Measurements from ENCODE around the gene NDUFB2. TPM values are rescaled to one million over a fixed set of nuclear protein-coding genes. Genes with fewer than 3 reads are reported as not detected.
"Not testable (repeated sequence)": the region's sequence is repeated elsewhere in the genome, so short reads cannot be mapped to it uniquely, and the experiment has no call there.

The NDUFB2 gene
- total and polyA plus RNA-seq, 2 of the 13 experiments (the other 11 are each of a cell fraction or from before 2014, with no cell fraction given): 206 to 221 TPM

GRCh38 chr7:140661124-140661523 is 35.4 kb upstream of the NDUFB2 start:
- CTCF ChIA-PET (ENCODE audit: low intra/inter-chr PET ratio, low total read pairs): no interaction called here
- no TSS peak for BruUV-seq (replicated peaks)
- in situ Hi-C loops (cut with HindIII; ENCODE audit: extremely low pct_ligation_motif_present, low pct_unique_long_range_greater_than_20kb): no loop called here
- WGBS (ENCODE audit: low lambda C conversion rate): 1% methylated on average over 2 of the region's 2 CpGs
- FAIRE-seq (no peak), DNase-seq (ENCODE audit: low spot score) (no peak), ATAC-seq (peak; percentile 33; the same call in 1 of the 3 replicates)
- H3K4me2 ChIP-seq (ENCODE audit: low read depth, low read length): peak overlapping the region; percentile 45
- no peak overlapping the region for H3K27ac ChIP-seq (ENCODE audit: extremely low read length, insufficient read depth, low read length)
- intact Hi-C loops (cut with micrococcal nuclease; ENCODE audit: unreplicated experiment): no loop called here
- H3K36me3 ChIP-seq (replicated peaks in 1 of 2; ENCODE audit: control insufficient read depth in 1 of 2, insufficient read depth in 2 of 2, low read length in 2 of 2): no peaks in the 10 kb centered on the region
- POLR2A ChIA-PET: no interaction called here
- no peak overlapping the region for H3K9ac ChIP-seq (ENCODE audit: insufficient read depth, low read depth, low read length)
- TF ChIP-seq TAF15 (IDR thresholded peaks at IDR 0.05; ENCODE audit: low read depth, low read length, poor library complexity, severe bottlenecking) (no peak), SRY (CRISPR knock-in tag; IDR thresholded peaks at IDR 0.05) (no peak), ZNF331 (CRISPR knock-in tag; IDR thresholded peaks at IDR 0.05) (no peak), YY1 (IDR thresholded peaks at IDR 0.05; ENCODE audit: insufficient read depth, insufficient replicate concordance, low read depth, low read length) (no peak), STAG1 (CRISPR knock-in tag; IDR thresholded peaks at IDR 0.05) (peak; percentile 53), HOXA7 (CRISPR knock-in tag; IDR thresholded peaks at IDR 0.05) (no peak)
- TF ChIP-seq, protein P1, sequence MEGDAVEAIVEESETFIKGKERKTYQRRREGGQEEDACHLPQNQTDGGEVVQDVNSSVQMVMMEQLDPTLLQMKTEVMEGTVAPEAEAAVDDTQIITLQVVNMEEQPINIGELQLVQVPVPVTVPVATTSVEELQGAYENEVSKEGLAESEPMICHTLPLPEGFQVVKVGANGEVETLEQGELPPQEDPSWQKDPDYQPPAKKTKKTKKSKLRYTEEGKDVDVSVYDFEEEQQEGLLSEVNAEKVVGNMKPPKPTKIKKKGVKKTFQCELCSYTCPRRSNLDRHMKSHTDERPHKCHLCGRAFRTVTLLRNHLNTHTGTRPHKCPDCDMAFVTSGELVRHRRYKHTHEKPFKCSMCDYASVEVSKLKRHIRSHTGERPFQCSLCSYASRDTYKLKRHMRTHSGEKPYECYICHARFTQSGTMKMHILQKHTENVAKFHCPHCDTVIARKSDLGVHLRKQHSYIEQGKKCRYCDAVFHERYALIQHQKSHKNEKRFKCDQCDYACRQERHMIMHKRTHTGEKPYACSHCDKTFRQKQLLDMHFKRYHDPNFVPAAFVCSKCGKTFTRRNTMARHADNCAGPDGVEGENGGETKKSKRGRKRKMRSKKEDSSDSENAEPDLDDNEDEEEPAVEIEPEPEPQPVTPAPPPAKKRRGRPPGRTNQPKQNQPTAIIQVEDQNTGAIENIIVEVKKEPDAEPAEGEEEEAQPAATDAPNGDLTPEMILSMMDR (CRISPR knock-in tag; IDR thresholded peaks at IDR 0.05): peak; percentile 43
- H3K4me1 ChIP-seq (ENCODE audit: insufficient read depth, low read length): peaks cover 16% of the 10 kb centered on the region
- H3K79me2 ChIP-seq (ENCODE audit: insufficient read depth, low read length): no peaks in the 10 kb centered on the region
- H3K4me3 ChIP-seq (replicated peaks in 1 of 3; ENCODE audit: insufficient read depth in 1 of 3, low read depth in 2 of 3, low read length in 3 of 3): no peak overlapping the region
- no peaks in the 10 kb centered on the region for H3K9me3 ChIP-seq (ENCODE audit: low read length)
- H2AFZ ChIP-seq (ENCODE audit: low read length): no peak overlapping the region
- no peaks in the 10 kb centered on the region for H4K20me1 ChIP-seq (ENCODE audit: insufficient read depth, low read length)
- H3K27me3 ChIP-seq (ENCODE audit: control insufficient read depth in 1 of 2, insufficient read depth in 2 of 2, low read length in 2 of 2): peaks cover 0 to 13% of the 10 kb centered on the region in 2 experiments; a peak in 2 of 5 replicates

GRCh38 chr7:140662938-140663337 is 33.6 kb upstream of the NDUFB2 start:
- POLR2A ChIA-PET; H3K9me3 ChIP-seq (ENCODE audit: low read length); ATAC-seq; H3K79me2 ChIP-seq (ENCODE audit: insufficient read depth, low read length); in situ Hi-C loops (cut with HindIII; ENCODE audit: extremely low pct_ligation_motif_present, low pct_unique_long_range_greater_than_20kb); H3K36me3 ChIP-seq (replicated peaks in 1 of 2; ENCODE audit: control insufficient read depth in 1 of 2, insufficient read depth in 2 of 2, low read length in 2 of 2); CTCF ChIA-PET (ENCODE audit: low intra/inter-chr PET ratio, low total read pairs); H3K27ac ChIP-seq (ENCODE audit: extremely low read length, insufficient read depth, low read length); H3K4me2 ChIP-seq (ENCODE audit: low read depth, low read length); FAIRE-seq; H4K20me1 ChIP-seq (ENCODE audit: insufficient read depth, low read length); DNase-seq (ENCODE audit: low spot score); H3K4me1 ChIP-seq (ENCODE audit: insufficient read depth, low read length); H3K4me3 ChIP-seq (replicated peaks in 1 of 3; ENCODE audit: insufficient read depth in 1 of 3, low read depth in 2 of 3, low read length in 3 of 3); H3K9ac ChIP-seq (ENCODE audit: insufficient read depth, low read depth, low read length); intact Hi-C loops (cut with micrococcal nuclease; ENCODE audit: unreplicated experiment); BruUV-seq (replicated peaks); H2AFZ ChIP-seq (ENCODE audit: low read length): not testable (repeated sequence)
- WGBS (ENCODE audit: low lambda C conversion rate): 80% methylated on average over 2 of the region's 2 CpGs
- H3K27me3 ChIP-seq (ENCODE audit: control insufficient read depth in 1 of 2, insufficient read depth in 2 of 2, low read length in 2 of 2): peaks cover 0 to 19% of the 10 kb centered on the region in 2 experiments; a peak in 2 of 5 replicates
